HepG2 (cell line): ENCODE measurements around the gene CTDSP1. TPM values are rescaled to one million over a fixed set of nuclear protein-coding genes. Genes with fewer than 3 reads are reported as not detected.

ENCODE experiments used
- ARNTL ChIP-seq: sonication (generic); formaldehyde crosslinking; IDR thresholded peaks from 2 replicates; pipeline ENCODE4 v1.4.0; 2020; ENCODE audit warnings: mild to moderate bottlenecking, missing genetic modification reagents
- BORCS8-MEF2B ChIP-seq: sonication (generic); formaldehyde crosslinking; IDR thresholded peaks from 2 replicates; pipeline ENCODE4 v1.8.0; 2022; ENCODE audit warnings: mild to moderate bottlenecking, missing genetic modification reagents
- CAMTA2 ChIP-seq: sonication (generic); formaldehyde crosslinking; IDR thresholded peaks from 2 replicates; pipeline ENCODE4 v1.4.0; 2020; ENCODE audit warnings: mild to moderate bottlenecking, missing genetic modification reagents, borderline replicate concordance
- FOXA1 ChIP-seq, 2 experiments: fragments of 450-650 bp in 1 of 2; sonication (generic) in 1 of 2; formaldehyde crosslinking in 1 of 2; IDR thresholded peaks; 2 replicates each; pipeline versions ENCODE4 v1.4.0 to v1.6.1; 2016 to 2020; ENCODE audit warnings: missing genetic modification reagents in 1 of 2
- HNF4A ChIP-seq: sonication (generic); formaldehyde crosslinking; IDR thresholded peaks from 2 replicates; pipeline ENCODE4 v1.4.0; 2020; ENCODE audit warnings: missing genetic modification reagents
- HNRNPL ChIP-seq: fragments of 200-400 bp; formaldehyde crosslinking; IDR thresholded peaks from 2 replicates; pipeline ENCODE4 v1.6.1; 2017; ENCODE audit warnings: mild to moderate bottlenecking, low read depth, low read length
- KAT2B ChIP-seq: fragments of 150-350 bp; IDR thresholded peaks from 2 replicates; pipeline ENCODE4 v1.6.1; 2014; ENCODE audit warnings: low read depth, low read length, borderline replicate concordance
- KDM4B ChIP-seq: sonication (generic); formaldehyde crosslinking; IDR thresholded peaks from 2 replicates; pipeline ENCODE4 v1.4.0; 2020; ENCODE audit warnings: missing genetic modification reagents
- MXI1 ChIP-seq: IDR thresholded peaks from 3 replicates; pipeline ENCODE4 v1.6.1; 2012; ENCODE audit warnings: low read depth, low read length, inconsistent platforms, borderline replicate concordance
- NCOR1 ChIP-seq: fragments of 200-600 bp; sonication (generic); IDR thresholded peaks from 2 replicates; pipeline ENCODE4 v1.7.0; 2017; ENCODE audit warnings: antibody characterized with exemption, low read length, borderline replicate concordance
- TOPORS ChIP-seq: sonication (generic); formaldehyde crosslinking; IDR thresholded peaks from 2 replicates; pipeline ENCODE4 v1.8.0; 2023; ENCODE audit warnings: mild to moderate bottlenecking, missing genetic modification reagents
- ZBTB42 ChIP-seq: sonication (generic); formaldehyde crosslinking; IDR thresholded peaks from 2 replicates; pipeline ENCODE4 v1.5.0; 2020; ENCODE audit warnings: mild to moderate bottlenecking, missing genetic modification reagents
- ZNF550 ChIP-seq: sonication (generic); formaldehyde crosslinking; IDR thresholded peaks from 2 replicates; pipeline ENCODE4 v1.4.0; 2020; ENCODE audit warnings: mild to moderate bottlenecking, missing genetic modification reagents, borderline replicate concordance
- ZNF552 ChIP-seq: sonication (generic); formaldehyde crosslinking; IDR thresholded peaks from 2 replicates; pipeline ENCODE4 v1.9.0; 2022; ENCODE audit warnings: missing genetic modification reagents, mild to moderate bottlenecking, borderline replicate concordance
- ZSCAN29 ChIP-seq: sonication (generic); formaldehyde crosslinking; conservative IDR thresholded peaks from 2 replicates; pipeline ENCODE4 v1.4.0; 2020; ENCODE audit warnings: mild to moderate bottlenecking, missing genetic modification reagents
- polyA plus RNA-seq, 8 experiments: library from polyadenylated mRNA; depleted of rRNA in 3 of 8; stranded (reverse) in 7 of 8; unstranded in 1 of 8; fragments of >200 nt; fragmentation: Illumina TruSeq in 4 of 8; extraction: Trizol in 4 of 8; gene quantifications; 2 replicates each; pipeline versions ENCODE4 v1.2.1 to v1.2.3, GENCODE V29; 2011 to 2016; ENCODE audit warnings: low read depth in 4 of 8, missing spikeins in 1 of 8, mixed read lengths in 1 of 8; ENCODE audit not compliant: insufficient read depth in 1 of 8
- total RNA-seq, 5 experiments: library from RNA; depleted of rRNA; stranded (reverse); fragments of >200 nt; fragmentation: Illumina TruSeq; extraction: Trizol; gene quantifications; 2 replicates each; pipeline ENCODE4 v1.2.3, GENCODE V29; 2016; ENCODE audit warnings: low read depth in 1 of 5
- TF ChIP-seq, protein P1 (sequence below): sonication (generic); formaldehyde crosslinking; IDR thresholded peaks from 2 replicates; pipeline ENCODE4 v1.4.0; 2020; ENCODE audit warnings: low read depth, missing genetic modification reagents
- TF ChIP-seq, protein P2 (sequence below): sonication (generic); formaldehyde crosslinking; IDR thresholded peaks from 2 replicates; pipeline ENCODE4 v1.5.0; 2020; ENCODE audit warnings: missing genetic modification reagents, mild to moderate bottlenecking, borderline replicate concordance
- TF ChIP-seq, protein P3 (sequence below): sonication (generic); formaldehyde crosslinking; IDR thresholded peaks from 2 replicates; pipeline ENCODE4 v1.4.0; 2020; ENCODE audit warnings: missing genetic modification reagents
- TF ChIP-seq, protein P4 (sequence below): sonication (generic); formaldehyde crosslinking; conservative IDR thresholded peaks from 2 replicates; pipeline ENCODE4 v1.4.0; 2020; ENCODE audit warnings: mild to moderate bottlenecking, missing genetic modification reagents, moderate library complexity

Gene CTDSP1
- total and polyA plus RNA-seq, 2 of the 13 experiments (the other 11 are each of a cell fraction or from before 2014, with no cell fraction given) = 91.0 to 268 TPM

DNA sequence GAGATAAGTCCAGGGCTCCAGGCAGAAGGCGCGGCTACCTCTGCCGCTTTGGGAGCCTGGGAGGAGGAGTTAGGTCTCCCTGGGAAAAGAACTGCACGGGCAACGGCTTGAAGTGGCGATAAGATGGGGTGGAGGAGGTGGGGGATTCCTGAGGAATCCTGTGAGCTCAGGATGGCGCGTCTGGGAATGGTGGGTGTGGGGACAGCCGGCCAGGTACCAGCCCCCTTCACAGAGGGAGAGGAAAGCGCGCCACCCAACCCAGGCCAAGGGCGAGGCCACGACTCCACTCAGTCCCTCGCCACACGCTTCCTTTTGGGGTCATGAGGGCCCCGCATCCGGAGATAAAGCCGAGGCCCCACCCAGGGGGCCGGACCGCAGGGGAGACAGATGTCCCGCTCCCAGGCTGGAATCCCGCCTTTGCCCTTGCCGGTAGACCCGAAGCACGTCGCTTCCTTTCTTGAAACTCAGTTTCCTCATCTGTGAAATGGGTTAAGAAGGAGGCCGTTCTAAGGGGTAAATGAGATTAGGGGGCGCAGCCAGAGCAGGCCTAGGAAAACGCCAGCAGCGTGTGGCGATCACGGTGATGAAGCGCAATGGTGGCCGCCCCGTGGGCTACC lies 1.7 kb upstream of the CTDSP1 start (continued):
- TF ChIP-seq ZSCAN29 (CRISPR knock-in tag) = peak; percentile 67
- TF ChIP-seq KAT2B = no peak
- peak; percentile 35; the same call in 1 of the 2 replicates for TF ChIP-seq NCOR1
- peak; percentile 72; the same call in 1 of the 2 replicates for TF ChIP-seq ZNF552 (CRISPR knock-in tag)
- no peak; the same call in 1 of the 2 replicates for TF ChIP-seq ZBTB42 (CRISPR knock-in tag)
- TF ChIP-seq KDM4B (CRISPR knock-in tag) = no peak
- TF ChIP-seq TOPORS = no peak
- no peak for TF ChIP-seq ZNF550
- TF ChIP-seq, protein P1, sequence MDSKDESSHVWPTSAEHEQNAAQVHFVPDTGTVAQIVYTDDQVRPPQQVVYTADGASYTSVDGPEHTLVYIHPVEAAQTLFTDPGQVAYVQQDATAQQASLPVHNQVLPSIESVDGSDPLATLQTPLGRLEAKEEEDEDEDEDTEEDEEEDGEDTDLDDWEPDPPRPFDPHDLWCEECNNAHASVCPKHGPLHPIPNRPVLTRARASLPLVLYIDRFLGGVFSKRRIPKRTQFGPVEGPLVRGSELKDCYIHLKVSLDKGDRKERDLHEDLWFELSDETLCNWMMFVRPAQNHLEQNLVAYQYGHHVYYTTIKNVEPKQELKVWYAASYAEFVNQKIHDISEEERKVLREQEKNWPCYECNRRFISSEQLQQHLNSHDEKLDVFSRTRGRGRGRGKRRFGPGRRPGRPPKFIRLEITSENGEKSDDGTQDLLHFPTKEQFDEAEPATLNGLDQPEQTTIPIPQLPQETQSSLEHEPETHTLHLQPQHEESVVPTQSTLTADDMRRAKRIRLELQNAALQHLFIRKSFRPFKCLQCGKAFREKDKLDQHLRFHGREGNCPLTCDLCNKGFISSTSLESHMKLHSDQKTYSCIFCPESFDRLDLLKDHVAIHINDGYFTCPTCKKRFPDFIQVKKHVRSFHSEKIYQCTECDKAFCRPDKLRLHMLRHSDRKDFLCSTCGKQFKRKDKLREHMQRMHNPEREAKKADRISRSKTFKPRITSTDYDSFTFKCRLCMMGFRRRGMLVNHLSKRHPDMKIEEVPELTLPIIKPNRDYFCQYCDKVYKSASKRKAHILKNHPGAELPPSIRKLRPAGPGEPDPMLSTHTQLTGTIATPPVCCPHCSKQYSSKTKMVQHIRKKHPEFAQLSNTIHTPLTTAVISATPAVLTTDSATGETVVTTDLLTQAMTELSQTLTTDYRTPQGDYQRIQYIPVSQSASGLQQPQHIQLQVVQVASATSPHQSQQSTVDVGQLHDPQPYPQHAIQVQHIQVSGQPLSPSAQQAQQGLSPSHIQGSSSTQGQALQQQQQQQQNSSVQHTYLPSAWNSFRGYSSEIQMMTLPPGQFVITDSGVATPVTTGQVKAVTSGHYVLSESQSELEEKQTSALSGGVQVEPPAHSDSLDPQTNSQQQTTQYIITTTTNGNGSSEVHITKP (CRISPR knock-in tag) = no peak
- TF ChIP-seq BORCS8-MEF2B (CRISPR knock-in tag) = peak; percentile 18; the same call in 1 of the 2 replicates
- peak; percentile 52; the same call in 1 of the 2 replicates for TF ChIP-seq HNF4A (CRISPR knock-in tag)
- peak; percentile 80 for TF ChIP-seq ARNTL (CRISPR knock-in tag)
- TF ChIP-seq, protein P2, sequence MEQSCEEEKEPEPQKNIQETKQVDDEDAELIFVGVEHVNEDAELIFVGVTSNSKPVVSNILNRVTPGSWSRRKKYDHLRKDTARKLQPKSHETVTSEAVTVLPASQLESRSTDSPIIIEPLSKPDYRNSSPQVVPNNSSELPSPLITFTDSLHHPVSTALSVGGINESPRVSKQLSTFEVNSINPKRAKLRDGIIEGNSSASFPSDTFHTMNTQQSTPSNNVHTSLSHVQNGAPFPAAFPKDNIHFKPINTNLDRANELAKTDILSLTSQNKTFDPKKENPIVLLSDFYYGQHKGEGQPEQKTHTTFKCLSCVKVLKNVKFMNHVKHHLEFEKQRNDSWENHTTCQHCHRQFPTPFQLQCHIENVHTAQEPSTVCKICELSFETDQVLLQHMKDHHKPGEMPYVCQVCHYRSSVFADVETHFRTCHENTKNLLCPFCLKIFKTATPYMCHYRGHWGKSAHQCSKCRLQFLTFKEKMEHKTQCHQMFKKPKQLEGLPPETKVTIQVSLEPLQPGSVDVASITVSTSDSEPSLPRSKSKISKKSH (CRISPR knock-in tag) = no peak
- no peak for TF ChIP-seq FOXA1 (IDR thresholded peaks at IDR 0.05)
- TF ChIP-seq FOXA1 (CRISPR knock-in tag; IDR thresholded peaks at IDR 0.05) = no peak
- TF ChIP-seq HNRNPL = peak; percentile 89; the same call in 1 of the 2 replicates
- peak; percentile 66; the same call in 1 of the 3 replicates for TF ChIP-seq MXI1
- TF ChIP-seq, protein P3, sequence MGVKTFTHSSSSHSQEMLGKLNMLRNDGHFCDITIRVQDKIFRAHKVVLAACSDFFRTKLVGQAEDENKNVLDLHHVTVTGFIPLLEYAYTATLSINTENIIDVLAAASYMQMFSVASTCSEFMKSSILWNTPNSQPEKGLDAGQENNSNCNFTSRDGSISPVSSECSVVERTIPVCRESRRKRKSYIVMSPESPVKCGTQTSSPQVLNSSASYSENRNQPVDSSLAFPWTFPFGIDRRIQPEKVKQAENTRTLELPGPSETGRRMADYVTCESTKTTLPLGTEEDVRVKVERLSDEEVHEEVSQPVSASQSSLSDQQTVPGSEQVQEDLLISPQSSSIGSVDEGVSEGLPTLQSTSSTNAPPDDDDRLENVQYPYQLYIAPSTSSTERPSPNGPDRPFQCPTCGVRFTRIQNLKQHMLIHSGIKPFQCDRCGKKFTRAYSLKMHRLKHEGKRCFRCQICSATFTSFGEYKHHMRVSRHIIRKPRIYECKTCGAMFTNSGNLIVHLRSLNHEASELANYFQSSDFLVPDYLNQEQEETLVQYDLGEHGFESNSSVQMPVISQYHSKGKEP (CRISPR knock-in tag) = peak; percentile 20; the same call in 1 of the 2 replicates
- TF ChIP-seq, protein P4, sequence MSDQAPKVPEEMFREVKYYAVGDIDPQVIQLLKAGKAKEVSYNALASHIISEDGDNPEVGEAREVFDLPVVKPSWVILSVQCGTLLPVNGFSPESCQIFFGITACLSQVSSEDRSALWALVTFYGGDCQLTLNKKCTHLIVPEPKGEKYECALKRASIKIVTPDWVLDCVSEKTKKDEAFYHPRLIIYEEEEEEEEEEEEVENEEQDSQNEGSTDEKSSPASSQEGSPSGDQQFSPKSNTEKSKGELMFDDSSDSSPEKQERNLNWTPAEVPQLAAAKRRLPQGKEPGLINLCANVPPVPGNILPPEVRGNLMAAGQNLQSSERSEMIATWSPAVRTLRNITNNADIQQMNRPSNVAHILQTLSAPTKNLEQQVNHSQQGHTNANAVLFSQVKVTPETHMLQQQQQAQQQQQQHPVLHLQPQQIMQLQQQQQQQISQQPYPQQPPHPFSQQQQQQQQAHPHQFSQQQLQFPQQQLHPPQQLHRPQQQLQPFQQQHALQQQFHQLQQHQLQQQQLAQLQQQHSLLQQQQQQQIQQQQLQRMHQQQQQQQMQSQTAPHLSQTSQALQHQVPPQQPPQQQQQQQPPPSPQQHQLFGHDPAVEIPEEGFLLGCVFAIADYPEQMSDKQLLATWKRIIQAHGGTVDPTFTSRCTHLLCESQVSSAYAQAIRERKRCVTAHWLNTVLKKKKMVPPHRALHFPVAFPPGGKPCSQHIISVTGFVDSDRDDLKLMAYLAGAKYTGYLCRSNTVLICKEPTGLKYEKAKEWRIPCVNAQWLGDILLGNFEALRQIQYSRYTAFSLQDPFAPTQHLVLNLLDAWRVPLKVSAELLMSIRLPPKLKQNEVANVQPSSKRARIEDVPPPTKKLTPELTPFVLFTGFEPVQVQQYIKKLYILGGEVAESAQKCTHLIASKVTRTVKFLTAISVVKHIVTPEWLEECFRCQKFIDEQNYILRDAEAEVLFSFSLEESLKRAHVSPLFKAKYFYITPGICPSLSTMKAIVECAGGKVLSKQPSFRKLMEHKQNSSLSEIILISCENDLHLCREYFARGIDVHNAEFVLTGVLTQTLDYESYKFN = peak; percentile 88
- TF ChIP-seq CAMTA2 (CRISPR knock-in tag) = no peak; the same call in 1 of the 2 replicates
